GM06990 (cell line): ENCODE measurements around the gene ADTRP.

ENCODE experiments used
- DNase-seq: peaks from one replicate; pipeline ENCODE4 v3.0.0-alpha.2; 2011; ENCODE audit not compliant: insufficient read length; ENCODE audit errors: extremely low read depth
- H3K27me3 ChIP-seq: replicated peaks from 2 replicates; pipeline ENCODE4 v1.6.0; 2011; ENCODE audit warnings: low read length; ENCODE audit not compliant: control insufficient read depth, insufficient read depth
- H3K36me3 ChIP-seq: 2 replicates; pipeline ENCODE4 v1.5.1; 2011; ENCODE audit warnings: low read length; ENCODE audit not compliant: control insufficient read depth, insufficient read depth
- H3K4me3 ChIP-seq: replicated peaks from 2 replicates; pipeline ENCODE4 v1.5.1; 2011; ENCODE audit warnings: low read depth, mild to moderate bottlenecking, control low read depth, low read length
- CTCF ChIP-seq: IDR thresholded peaks from 2 replicates; pipeline ENCODE4 v1.5.1; 2011; ENCODE audit warnings: low read length, control low read depth, mild to moderate bottlenecking, inconsistent platforms; ENCODE audit not compliant: insufficient read depth, poor library complexity, severe bottlenecking

Gene ADTRP

GRCh38 chr6:11718031-11718430, 60.6 kb downstream of the ADTRP start:
- Histone ChIP-seq H3K36me3 (no peaks in the 10 kb centered on the region), H3K27me3 (no peaks in the 10 kb centered on the region), H3K4me3 (no peak overlapping the region)
- no peak for DNase-seq
- TF ChIP-seq CTCF: no peak

GRCh38 chr6:11714798-11715285, 63.8 kb downstream of the ADTRP start:
- H3K4me3 ChIP-seq: no peak overlapping the region
- no peak for TF ChIP-seq CTCF
- DNase-seq: no peak

GRCh38 chr6:11714116-11714797, 64.3 kb downstream of the ADTRP start:
- DNase-seq: peak; percentile 63
- no peaks in the 10 kb centered on the region for H3K27me3 ChIP-seq
- TF ChIP-seq CTCF: no peak
- H3K4me3 ChIP-seq: no peak overlapping the region
- H3K36me3 ChIP-seq: no peaks in the 10 kb centered on the region

More at GRCh38 chr6:11714798-11715285, 63.8 kb downstream of the ADTRP start:
- Histone ChIP-seq H3K27me3 (no peaks in the 10 kb centered on the region), H3K36me3 (no peaks in the 10 kb centered on the region)

GRCh38 chr6:11712760-11713159, 65.8 kb downstream of the ADTRP start:
- TF ChIP-seq CTCF: no peak
- peak; percentile 55 for DNase-seq
- no peak overlapping the region for H3K4me3 ChIP-seq
- no peaks in the 10 kb centered on the region for H3K27me3 ChIP-seq
- no peaks in the 10 kb centered on the region for H3K36me3 ChIP-seq

GRCh38 chr6:11711984-11712711, 66.5 kb downstream of the ADTRP start:
- TF ChIP-seq CTCF: no peak
- Histone ChIP-seq H3K27me3 (no peaks in the 10 kb centered on the region), H3K36me3 (no peaks in the 10 kb centered on the region), H3K4me3 (no peak overlapping the region)
- peak; percentile 40 for DNase-seq
